ENCODE results near the gene FITM1.
A peak's percentile ranks its signal among the peaks of the same experiment; 100 is the strongest.

Gene FITM1

DNA sequence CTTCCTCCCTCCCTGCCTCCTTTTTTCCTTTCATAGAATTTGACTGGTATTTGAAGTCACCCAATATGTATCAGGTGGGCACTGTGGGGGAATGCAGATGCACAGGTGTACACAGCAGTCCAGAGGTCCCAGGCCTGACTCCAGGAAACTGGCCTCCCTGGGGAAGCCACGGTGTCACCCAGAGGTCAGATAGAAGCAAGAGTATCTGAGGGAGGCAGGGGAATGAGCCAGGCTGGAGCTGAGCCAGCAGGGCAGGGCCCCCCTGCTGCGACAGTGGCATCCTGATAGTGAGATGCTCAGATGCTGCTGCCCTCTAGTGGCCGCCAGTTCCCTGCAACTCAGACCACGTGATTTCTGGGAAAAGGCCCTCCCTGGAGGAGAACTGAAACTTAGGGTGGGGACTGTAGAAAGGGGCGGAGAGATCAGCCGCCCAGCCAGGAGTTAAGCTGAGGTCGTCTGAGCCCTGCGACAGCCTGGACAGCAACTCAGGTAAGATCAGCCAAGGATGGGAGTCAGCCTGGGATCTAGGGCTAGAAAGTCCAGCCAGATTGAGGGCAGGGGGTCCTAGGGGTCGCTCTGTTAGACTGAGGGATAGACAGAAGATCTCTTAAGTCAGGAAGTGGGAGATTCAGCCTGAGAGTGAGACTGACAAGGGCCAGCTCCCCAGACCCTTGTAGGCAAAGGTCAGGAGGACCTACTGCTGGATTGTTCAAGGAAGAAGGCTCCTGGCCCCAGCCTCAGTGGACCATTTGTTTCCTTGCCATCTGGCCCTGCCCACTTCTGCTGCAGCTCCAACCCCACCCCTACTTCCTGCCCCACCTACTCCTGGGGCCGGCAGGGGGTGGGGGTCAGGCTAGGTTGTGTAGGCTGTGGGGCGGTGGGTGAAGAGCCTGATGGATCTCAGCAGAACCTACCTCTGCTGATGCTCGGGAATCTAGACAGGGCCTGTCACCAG lies 30.7 kb downstream of the FITM1 start, which contains the start of gene IRF9 (continued):
- no peak for TF ChIP-seq BCL11B (tag by site-specific recombination; IDR thresholded peaks at IDR 0.05; ENCODE audit: low read depth)
- TF ChIP-seq ZNF530 (tag by site-specific recombination; IDR thresholded peaks at IDR 0.05; ENCODE audit: low read depth): no peak
- no peak for TF ChIP-seq ZBTB11 (tag by site-specific recombination; conservative IDR thresholded peaks at IDR 0.05; ENCODE audit: low read depth)
- no peak for TF ChIP-seq GLI2 (tag by site-specific recombination; IDR thresholded peaks at IDR 0.05; ENCODE audit: borderline replicate concordance, low read depth)
- peak; percentile 91 for TF ChIP-seq SP7 (tag by site-specific recombination; IDR thresholded peaks at IDR 0.05)
- no peak for TF ChIP-seq SCRT2 (tag by site-specific recombination; IDR thresholded peaks at IDR 0.05)
- no peak for TF ChIP-seq ZNF211 (tag by site-specific recombination; IDR thresholded peaks at IDR 0.05; ENCODE audit: low read depth)
- TF ChIP-seq, protein P1, sequence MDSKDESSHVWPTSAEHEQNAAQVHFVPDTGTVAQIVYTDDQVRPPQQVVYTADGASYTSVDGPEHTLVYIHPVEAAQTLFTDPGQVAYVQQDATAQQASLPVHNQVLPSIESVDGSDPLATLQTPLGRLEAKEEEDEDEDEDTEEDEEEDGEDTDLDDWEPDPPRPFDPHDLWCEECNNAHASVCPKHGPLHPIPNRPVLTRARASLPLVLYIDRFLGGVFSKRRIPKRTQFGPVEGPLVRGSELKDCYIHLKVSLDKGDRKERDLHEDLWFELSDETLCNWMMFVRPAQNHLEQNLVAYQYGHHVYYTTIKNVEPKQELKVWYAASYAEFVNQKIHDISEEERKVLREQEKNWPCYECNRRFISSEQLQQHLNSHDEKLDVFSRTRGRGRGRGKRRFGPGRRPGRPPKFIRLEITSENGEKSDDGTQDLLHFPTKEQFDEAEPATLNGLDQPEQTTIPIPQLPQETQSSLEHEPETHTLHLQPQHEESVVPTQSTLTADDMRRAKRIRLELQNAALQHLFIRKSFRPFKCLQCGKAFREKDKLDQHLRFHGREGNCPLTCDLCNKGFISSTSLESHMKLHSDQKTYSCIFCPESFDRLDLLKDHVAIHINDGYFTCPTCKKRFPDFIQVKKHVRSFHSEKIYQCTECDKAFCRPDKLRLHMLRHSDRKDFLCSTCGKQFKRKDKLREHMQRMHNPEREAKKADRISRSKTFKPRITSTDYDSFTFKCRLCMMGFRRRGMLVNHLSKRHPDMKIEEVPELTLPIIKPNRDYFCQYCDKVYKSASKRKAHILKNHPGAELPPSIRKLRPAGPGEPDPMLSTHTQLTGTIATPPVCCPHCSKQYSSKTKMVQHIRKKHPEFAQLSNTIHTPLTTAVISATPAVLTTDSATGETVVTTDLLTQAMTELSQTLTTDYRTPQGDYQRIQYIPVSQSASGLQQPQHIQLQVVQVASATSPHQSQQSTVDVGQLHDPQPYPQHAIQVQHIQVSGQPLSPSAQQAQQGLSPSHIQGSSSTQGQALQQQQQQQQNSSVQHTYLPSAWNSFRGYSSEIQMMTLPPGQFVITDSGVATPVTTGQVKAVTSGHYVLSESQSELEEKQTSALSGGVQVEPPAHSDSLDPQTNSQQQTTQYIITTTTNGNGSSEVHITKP (tag by site-specific recombination; IDR thresholded peaks at IDR 0.05): peak; percentile 50
- peak; percentile 76; the same call in 1 of the 2 replicates for TF ChIP-seq ZNF610 (tag by site-specific recombination; IDR thresholded peaks at IDR 0.05; ENCODE audit: borderline replicate concordance)
- TF ChIP-seq OSR2 (tag by site-specific recombination; IDR thresholded peaks at IDR 0.05): no peak
- TF ChIP-seq ZFP37 (tag by site-specific recombination; IDR thresholded peaks at IDR 0.05): no peak
- no peak for TF ChIP-seq ZNF23 (tag by site-specific recombination; IDR thresholded peaks at IDR 0.05; ENCODE audit: borderline replicate concordance)
- TF ChIP-seq ZNF596 (tag by site-specific recombination; IDR thresholded peaks at IDR 0.05): no peak
- TF ChIP-seq ZNF571 (tag by site-specific recombination; IDR thresholded peaks at IDR 0.05): no peak
- TF ChIP-seq ZNF837 (tag by site-specific recombination; IDR thresholded peaks at IDR 0.05): no peak
- no peak for TF ChIP-seq ZNF843 (tag by site-specific recombination; IDR thresholded peaks at IDR 0.05)
- TF ChIP-seq MZF1 (tag by site-specific recombination; IDR thresholded peaks at IDR 0.05; ENCODE audit: borderline replicate concordance): no peak
- TF ChIP-seq, protein P2, sequence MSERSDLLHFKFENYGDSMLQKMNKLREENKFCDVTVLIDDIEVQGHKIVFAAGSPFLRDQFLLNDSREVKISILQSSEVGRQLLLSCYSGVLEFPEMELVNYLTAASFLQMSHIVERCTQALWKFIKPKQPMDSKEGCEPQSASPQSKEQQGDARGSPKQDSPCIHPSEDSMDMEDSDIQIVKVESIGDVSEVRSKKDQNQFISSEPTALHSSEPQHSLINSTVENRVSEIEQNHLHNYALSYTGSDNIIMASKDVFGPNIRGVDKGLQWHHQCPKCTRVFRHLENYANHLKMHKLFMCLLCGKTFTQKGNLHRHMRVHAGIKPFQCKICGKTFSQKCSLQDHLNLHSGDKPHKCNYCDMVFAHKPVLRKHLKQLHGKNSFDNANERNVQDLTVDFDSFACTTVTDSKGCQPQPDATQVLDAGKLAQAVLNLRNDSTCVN (tag by site-specific recombination; optimal IDR thresholded peaks at IDR 0.05): no peak
- TF ChIP-seq ZNF391 (tag by site-specific recombination; IDR thresholded peaks at IDR 0.05; ENCODE audit: borderline replicate concordance, low read depth): peak; percentile 59; the same call in 1 of the 2 replicates
- peak; percentile 98 for TF ChIP-seq GLIS1 (tag by site-specific recombination; IDR thresholded peaks at IDR 0.05)
- no peak for TF ChIP-seq ZNF214 (tag by site-specific recombination; IDR thresholded peaks at IDR 0.05; ENCODE audit: borderline replicate concordance)
- TF ChIP-seq, protein P3, sequence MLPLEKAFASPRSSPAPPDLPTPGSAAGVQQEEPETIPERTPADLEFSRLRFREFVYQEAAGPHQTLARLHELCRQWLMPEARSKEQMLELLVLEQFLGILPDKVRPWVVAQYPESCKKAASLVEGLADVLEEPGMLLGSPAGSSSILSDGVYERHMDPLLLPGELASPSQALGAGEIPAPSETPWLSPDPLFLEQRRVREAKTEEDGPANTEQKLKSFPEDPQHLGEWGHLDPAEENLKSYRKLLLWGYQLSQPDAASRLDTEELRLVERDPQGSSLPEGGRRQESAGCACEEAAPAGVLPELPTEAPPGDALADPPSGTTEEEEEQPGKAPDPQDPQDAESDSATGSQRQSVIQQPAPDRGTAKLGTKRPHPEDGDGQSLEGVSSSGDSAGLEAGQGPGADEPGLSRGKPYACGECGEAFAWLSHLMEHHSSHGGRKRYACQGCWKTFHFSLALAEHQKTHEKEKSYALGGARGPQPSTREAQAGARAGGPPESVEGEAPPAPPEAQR (tag by site-specific recombination; IDR thresholded peaks at IDR 0.05): no peak
- TF ChIP-seq ZNF174 (tag by site-specific recombination; IDR thresholded peaks at IDR 0.05): no peak
- no peak for TF ChIP-seq ZNF248 (tag by site-specific recombination; IDR thresholded peaks at IDR 0.05)
- no peak for TF ChIP-seq ZNF658 (tag by site-specific recombination; IDR thresholded peaks at IDR 0.05)
- TF ChIP-seq ZNF560 (tag by site-specific recombination; IDR thresholded peaks at IDR 0.05; ENCODE audit: borderline replicate concordance): no peak
- TF ChIP-seq, protein P4, sequence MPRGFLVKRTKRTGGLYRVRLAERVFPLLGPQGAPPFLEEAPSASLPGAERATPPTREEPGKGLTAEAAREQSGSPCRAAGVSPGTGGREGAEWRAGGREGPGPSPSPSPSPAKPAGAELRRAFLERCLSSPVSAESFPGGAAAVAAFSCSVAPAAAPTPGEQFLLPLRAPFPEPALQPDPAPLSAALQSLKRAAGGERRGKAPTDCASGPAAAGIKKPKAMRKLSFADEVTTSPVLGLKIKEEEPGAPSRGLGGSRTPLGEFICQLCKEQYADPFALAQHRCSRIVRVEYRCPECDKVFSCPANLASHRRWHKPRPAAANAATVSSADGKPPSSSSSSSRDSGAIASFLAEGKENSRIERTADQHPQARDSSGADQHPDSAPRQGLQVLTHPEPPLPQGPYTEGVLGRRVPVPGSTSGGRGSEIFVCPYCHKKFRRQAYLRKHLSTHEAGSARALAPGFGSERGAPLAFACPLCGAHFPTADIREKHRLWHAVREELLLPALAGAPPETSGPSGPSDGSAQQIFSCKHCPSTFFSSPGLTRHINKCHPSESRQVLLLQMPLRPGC (tag by site-specific recombination; IDR thresholded peaks at IDR 0.05): peak; percentile 84
- no peak for TF ChIP-seq ZNF792 (tag by site-specific recombination; IDR thresholded peaks at IDR 0.05)

Data from HEK293 (cell line).